Measurements from ENCODE around the gene TSACC. TPM values are rescaled to one million over a fixed set of nuclear protein-coding genes. Genes with fewer than 3 reads are reported as not detected.
A peak's percentile ranks its signal among the peaks of the same experiment; 100 is the strongest.

The TSACC gene
- total RNA-seq, 2 donors from 2014 or later: not detected

GRCh38 chr1:156383023-156383422 is 44.7 kb downstream of the TSACC start:
- TF ChIP-seq POLR2A (IDR thresholded peaks at IDR 0.05) (no peak), CTCF (IDR thresholded peaks at IDR 0.05) (peak; percentile 62 to 81 (median 70))
- Histone ChIP-seq H3K27ac (no peak overlapping the region), H3K27me3 (peaks cover 0 to 3% of the 10 kb centered on the region in 2 donors), H3K9me3 (no peaks in the 10 kb centered on the region), H3K36me3 (replicated peaks in 1 of 2; ENCODE audit: insufficient read depth in 1 of 2, low read depth in 2 of 2) (no peaks in the 10 kb centered on the region), H3K4me1 (peaks cover 3% of the 10 kb centered on the region), H3K4me3 (no peak overlapping the region)
- DNase-seq (peak; percentile 61 to 75 (median 66)), ATAC-seq (peak; percentile 84)
- intact Hi-C loops (cut with DNase I): no loop called here
- WGBS, 2 donors: 36 to 87% methylated on average over 3 to 9 of the region's 9 CpGs

DNA sequence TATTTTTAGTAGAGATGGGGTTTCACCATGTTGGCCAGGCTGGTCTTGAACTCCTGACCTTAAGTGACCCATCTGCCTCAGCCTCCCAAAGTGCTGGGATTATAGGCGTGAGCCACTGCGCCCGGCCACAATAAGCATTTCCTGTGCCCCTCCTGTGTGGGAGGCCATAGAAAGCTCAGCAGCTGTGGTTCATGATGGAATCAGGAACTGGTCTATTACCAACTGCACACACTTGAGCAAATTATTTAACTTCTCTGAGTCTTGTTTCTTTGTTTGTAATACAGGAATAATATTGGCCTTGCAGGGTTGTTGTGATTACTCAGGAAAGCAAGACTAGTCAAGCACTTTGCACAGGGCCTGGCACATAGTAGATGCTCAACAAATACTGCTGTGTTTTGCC is 45.7 kb downstream of the TSACC start:
- intact Hi-C loops (cut with DNase I): loop anchor here (1.0 kb wide), 1 partner anchor 63 kb away; no protein-coding TSS in a partner anchor
- no peak for ATAC-seq
- DNase-seq: no peak

DNA sequence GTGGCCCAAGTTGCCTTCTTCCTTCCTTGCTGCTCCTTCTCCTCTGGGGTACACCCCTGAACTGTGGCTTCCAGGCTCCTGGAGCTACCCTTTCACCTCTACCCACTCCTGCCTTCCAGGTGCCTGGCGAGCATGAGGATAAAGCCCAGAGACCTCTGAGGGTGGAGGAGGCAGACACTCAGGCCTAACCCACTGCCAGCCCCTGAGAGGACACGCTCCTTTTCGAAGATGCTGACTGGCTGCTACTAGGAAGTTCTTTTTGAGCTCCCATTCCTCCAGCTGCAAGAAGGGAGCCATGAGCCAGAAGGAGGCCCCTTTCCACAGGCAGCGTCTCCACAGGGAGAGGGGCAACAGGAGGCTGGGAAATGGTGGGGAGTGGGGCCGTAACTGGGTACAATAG is 46.3 kb downstream of the TSACC start:
- intact Hi-C loops (cut with DNase I): loop anchor here (1.0 kb wide), 1 partner anchor 63 kb away; no protein-coding TSS in a partner anchor
- H3K27ac ChIP-seq: no peak overlapping the region
- H3K36me3 ChIP-seq (replicated peaks in 1 of 2; ENCODE audit: insufficient read depth in 1 of 2, low read depth in 2 of 2): no peaks in the 10 kb centered on the region
- DNase-seq (no peak), ATAC-seq (no peak)
- TF ChIP-seq POLR2A (IDR thresholded peaks at IDR 0.05) (no peak), CTCF (IDR thresholded peaks at IDR 0.05) (no peak)
- WGBS, 2 donors: 90 to 91% methylated on average over 5 of the region's 5 CpGs
- H3K27me3 ChIP-seq: peaks cover 0 to 10% of the 10 kb centered on the region in 2 donors
- H3K9me3 ChIP-seq: no peaks in the 10 kb centered on the region
- no peak overlapping the region for H3K4me3 ChIP-seq
- peaks cover 5% of the 10 kb centered on the region for H3K4me1 ChIP-seq

More for the DNA sequence above, 45.7 kb downstream of the TSACC start:
- 58 to 71% methylated on average over 3 of the region's 3 CpGs for WGBS, 2 donors
- peaks cover 5% of the 10 kb centered on the region for H3K4me1 ChIP-seq
- no peak overlapping the region for H3K27ac ChIP-seq
- peaks cover 0 to 10% of the 10 kb centered on the region in 2 donors for H3K27me3 ChIP-seq
- TF ChIP-seq CTCF (IDR thresholded peaks at IDR 0.05): no peak
- TF ChIP-seq POLR2A (IDR thresholded peaks at IDR 0.05): no peak
- H3K9me3 ChIP-seq: no peaks in the 10 kb centered on the region
- H3K4me3 ChIP-seq: no peak overlapping the region
- no peaks in the 10 kb centered on the region for H3K36me3 ChIP-seq (replicated peaks in 1 of 2; ENCODE audit: insufficient read depth in 1 of 2, low read depth in 2 of 2)

- peaks cover 0 to 10% of the 10 kb centered on the region in 2 donors for H3K27me3 ChIP-seq
- H3K27ac ChIP-seq: no peak overlapping the region
- no peak for TF ChIP-seq POLR2A (IDR thresholded peaks at IDR 0.05)
- TF ChIP-seq CTCF (IDR thresholded peaks at IDR 0.05): peak; percentile 62 to 96 (median 88)
- no peaks in the 10 kb centered on the region for H3K36me3 ChIP-seq (replicated peaks in 1 of 2; ENCODE audit: insufficient read depth in 1 of 2, low read depth in 2 of 2)
- WGBS, 2 donors: 10 to 20% methylated on average over 9 of the region's 9 CpGs
- peak; percentile 38 for ATAC-seq
- no peak overlapping the region for H3K4me3 ChIP-seq
- intact Hi-C loops (cut with DNase I): no loop called here
- DNase-seq: peak; percentile 52 to 67 (median 60)
- peaks cover 5% of the 10 kb centered on the region for H3K4me1 ChIP-seq
- H3K9me3 ChIP-seq: no peaks in the 10 kb centered on the region
Observed at GRCh38 chr1:156385534-156386031, 47.3 kb downstream of the TSACC start.
